Duodenal mucosa (tissue), 2 donors: ENCODE results near the gene PUM1.
"Not testable (repeated sequence)": the region's sequence is repeated elsewhere in the genome, so short reads cannot be mapped to it uniquely, and the experiment has no call there.

Source experiments
- H3K27ac ChIP-seq: one replicate; pipeline ENCODE4 v1.7.0; 2013; ENCODE audit warnings: low read depth, low read length
- H3K27me3 ChIP-seq, 2 donors: one replicate each; pipeline ENCODE4 v1.7.0; 2013; ENCODE audit warnings: low read length in 2 of 2, control low read depth in 1 of 2; ENCODE audit not compliant: insufficient read depth in 2 of 2, control insufficient read depth in 1 of 2
- H3K36me3 ChIP-seq, 2 donors: one replicate each; pipeline ENCODE4 v1.7.0; 2013; ENCODE audit warnings: low read length in 2 of 2, control low read depth in 1 of 2; ENCODE audit not compliant: insufficient read depth in 2 of 2, control insufficient read depth in 1 of 2
- H3K4me1 ChIP-seq, 2 donors: one replicate each; pipeline ENCODE4 v1.7.0; 2013; ENCODE audit warnings: low read length in 2 of 2, control low read depth in 1 of 2; ENCODE audit not compliant: insufficient read depth in 2 of 2, control insufficient read depth in 1 of 2
- H3K4me3 ChIP-seq, 2 donors: one replicate each; pipeline ENCODE4 v1.7.0; 2013; ENCODE audit warnings: low read length in 2 of 2, low read depth in 1 of 2
- H3K9ac ChIP-seq, 2 donors: one replicate each; pipeline ENCODE4 v1.7.0; 2013; ENCODE audit warnings: low read length in 2 of 2, low read depth in 1 of 2
- H3K9me3 ChIP-seq, 2 donors: one replicate each; pipeline ENCODE4 v1.7.0; 2013; ENCODE audit warnings: low read length in 2 of 2, control low read depth in 1 of 2; ENCODE audit not compliant: control insufficient read depth in 1 of 2

Gene PUM1

DNA sequence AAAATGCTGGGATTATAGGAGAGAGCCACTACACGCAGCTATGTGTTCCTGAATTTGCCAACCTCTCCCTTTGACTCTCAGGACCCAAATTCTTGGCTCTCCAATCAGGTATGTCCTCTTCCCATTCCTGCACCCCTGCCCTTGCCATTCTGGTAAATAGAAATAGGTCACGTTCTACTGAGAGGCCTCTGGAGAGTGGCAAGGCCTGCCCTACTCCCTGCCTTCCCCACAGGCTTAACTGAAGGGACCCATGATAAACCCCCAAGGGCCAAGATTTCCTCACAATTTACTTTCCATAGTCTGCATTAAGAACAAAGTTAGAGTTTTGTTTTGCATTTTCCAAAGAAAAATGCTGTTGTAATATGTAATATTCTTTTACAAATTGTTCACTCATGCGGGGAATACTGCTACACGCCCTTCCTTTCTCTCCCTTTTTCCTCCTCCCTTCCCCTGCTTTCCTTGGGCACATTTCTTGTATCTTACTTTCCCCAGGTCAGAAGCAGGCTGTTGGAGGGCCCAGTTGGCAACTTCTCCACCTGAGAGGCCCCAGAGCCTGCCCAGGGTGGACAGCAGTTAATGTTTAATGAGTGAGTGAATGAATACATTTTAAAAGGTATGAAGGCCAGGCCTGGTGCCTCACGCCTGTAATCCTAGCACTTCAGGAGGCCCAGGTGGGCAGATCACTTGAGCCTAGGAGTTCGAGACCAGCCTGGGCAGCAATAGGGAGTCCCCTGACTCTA, 33.9 kb upstream of the PUM1 start:
- Histone ChIP-seq H3K27me3 (no peaks in the 10 kb centered on the region), H3K4me1 (peaks cover 12 to 15% of the 10 kb centered on the region in 2 donors), H3K9me3 (no peaks in the 10 kb centered on the region), H3K4me3 (no peak overlapping the region), H3K9ac (no peak overlapping the region), H3K27ac (no peak overlapping the region), H3K36me3 (no peaks in the 10 kb centered on the region)

DNA sequence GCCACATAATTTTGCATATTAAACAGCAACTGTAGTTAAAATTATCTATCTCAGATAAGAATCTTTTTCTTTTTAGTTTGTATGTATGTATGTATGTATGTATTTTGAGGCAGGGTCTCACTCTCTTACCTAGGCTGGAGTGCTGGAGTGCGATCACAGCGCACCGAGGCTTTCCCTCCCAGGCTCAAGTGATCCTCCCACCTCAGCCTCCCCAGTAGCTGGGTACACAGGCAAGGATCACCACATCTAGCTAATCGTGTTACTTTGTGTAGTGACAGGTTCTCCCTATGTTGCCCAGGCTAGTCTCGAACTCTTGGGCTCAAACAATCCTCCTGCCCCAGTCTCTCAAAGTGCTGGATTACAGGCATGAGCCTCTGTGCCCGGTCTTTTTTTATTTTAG, 30.5 kb upstream of the PUM1 start:
- Histone ChIP-seq H3K36me3 (no peaks in the 10 kb centered on the region), H3K9ac (no peak overlapping the region), H3K9me3 (no peaks in the 10 kb centered on the region), H3K4me1 (peaks cover 2 to 4% of the 10 kb centered on the region in 2 donors), H3K27ac (no peak overlapping the region), H3K27me3 (no peaks in the 10 kb centered on the region), H3K4me3 (no peak overlapping the region)

- no peaks in the 10 kb centered on the region for H3K36me3 ChIP-seq
- H3K9me3 ChIP-seq = no peaks in the 10 kb centered on the region
- no peaks in the 10 kb centered on the region for H3K4me1 ChIP-seq
- no peak overlapping the region for H3K27ac ChIP-seq
- H3K27me3 ChIP-seq = no peaks in the 10 kb centered on the region
- no peak overlapping the region for H3K4me3 ChIP-seq
- no peak overlapping the region for H3K9ac ChIP-seq
These were observed 29.9 kb upstream of the PUM1 start for GRCh38 chr1:31095298-31095981.

- not testable (repeated sequence) for H3K36me3 ChIP-seq, H3K27ac ChIP-seq, H3K9me3 ChIP-seq, H3K4me3 ChIP-seq, H3K27me3 ChIP-seq, H3K9ac ChIP-seq, H3K4me1 ChIP-seq
These were observed 22.6 kb upstream of the PUM1 start for GRCh38 chr1:31088081-31088480.

DNA sequence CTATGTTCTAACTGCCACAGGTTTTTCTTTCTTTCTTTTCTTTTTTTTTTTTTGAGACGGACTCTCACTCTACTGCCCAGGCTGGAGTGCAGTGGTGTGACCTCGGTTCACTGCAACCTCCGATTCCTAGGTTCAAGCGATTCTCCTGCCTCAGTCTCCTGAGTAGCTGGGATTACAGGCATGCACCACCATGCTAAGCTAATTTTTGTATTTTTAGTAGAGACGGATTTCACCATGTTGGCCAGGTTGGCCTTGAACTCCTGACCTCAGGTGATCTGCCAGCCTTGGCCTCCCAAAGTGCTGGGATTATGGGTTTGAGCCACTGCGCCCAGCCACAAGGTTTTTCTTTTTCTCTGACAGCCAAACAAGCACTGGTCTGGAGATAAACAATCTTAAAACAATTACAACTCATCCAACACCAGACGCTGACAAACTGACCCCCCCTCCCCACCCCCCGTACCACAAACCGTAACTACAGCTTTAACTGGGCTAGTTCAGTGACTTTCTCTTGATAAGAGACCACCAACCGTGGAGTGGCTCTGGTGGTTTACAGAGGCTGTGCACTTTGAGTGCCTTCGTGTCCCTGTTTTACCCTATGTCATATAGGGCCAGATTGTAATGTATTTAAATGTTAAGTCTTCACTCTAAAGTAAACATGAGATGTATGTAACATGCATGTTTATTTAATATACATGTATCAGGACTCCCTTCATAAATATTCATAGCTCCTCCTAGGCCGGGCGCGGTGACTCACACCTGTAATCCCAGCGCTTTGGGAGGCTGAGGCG, 19.5 kb upstream of the PUM1 start:
- no peak overlapping the region for H3K9ac ChIP-seq

GRCh38 chr1:31082385-31082784, 16.9 kb upstream of the PUM1 start:
- Histone ChIP-seq H3K36me3 (no peaks in the 10 kb centered on the region), H3K4me1 (no peaks in the 10 kb centered on the region), H3K27ac (no peak overlapping the region), H3K9ac (no peak overlapping the region), H3K27me3 (no peaks in the 10 kb centered on the region), H3K4me3 (no peak overlapping the region), H3K9me3 (no peaks in the 10 kb centered on the region)

More for the DNA sequence above, 19.5 kb upstream of the PUM1 start:
- Histone ChIP-seq H3K36me3 (no peaks in the 10 kb centered on the region), H3K9me3 (no peaks in the 10 kb centered on the region), H3K4me1 (no peaks in the 10 kb centered on the region), H3K4me3 (no peak overlapping the region), H3K27ac (no peak overlapping the region), H3K27me3 (no peaks in the 10 kb centered on the region)

DNA sequence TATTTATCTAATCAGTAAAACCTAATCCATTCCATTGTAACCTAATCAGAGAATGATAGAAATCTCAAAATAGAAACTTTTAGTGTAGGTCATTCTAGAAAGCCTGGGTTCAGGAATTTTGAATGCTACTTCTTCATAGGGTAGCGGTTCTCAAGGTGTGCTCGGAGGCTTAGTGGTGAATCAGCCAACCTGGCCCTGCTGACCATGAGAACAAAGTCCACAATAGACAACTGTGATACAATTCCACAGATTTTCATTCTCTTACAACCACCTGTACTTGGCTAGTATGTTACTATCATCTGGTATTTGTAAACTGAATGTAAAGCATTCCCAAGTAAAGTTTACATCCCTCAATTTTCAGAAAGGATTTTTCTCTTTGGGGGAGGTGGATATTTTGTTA, 7.5 kb upstream of the PUM1 start:
- no peak overlapping the region for H3K4me3 ChIP-seq
- no peak overlapping the region for H3K27ac ChIP-seq
- no peaks in the 10 kb centered on the region for H3K27me3 ChIP-seq
- no peak overlapping the region for H3K9ac ChIP-seq
- no peaks in the 10 kb centered on the region for H3K9me3 ChIP-seq
- H3K4me1 ChIP-seq = peaks cover 0 to 3% of the 10 kb centered on the region in 2 donors
- H3K36me3 ChIP-seq = no peaks in the 10 kb centered on the region

GRCh38 chr1:31072304-31072746, 6.8 kb upstream of the PUM1 start:
- Histone ChIP-seq H3K36me3 (no peaks in the 10 kb centered on the region), H3K27ac (no peak overlapping the region), H3K9me3 (no peaks in the 10 kb centered on the region), H3K27me3 (no peaks in the 10 kb centered on the region), H3K9ac (no peak overlapping the region), H3K4me1 (peaks cover 0 to 3% of the 10 kb centered on the region in 2 donors), H3K4me3 (no peak overlapping the region)

GRCh38 chr1:31069392-31069791, 3.9 kb upstream of the PUM1 start:
- Histone ChIP-seq H3K4me1 (peaks cover 3 to 7% of the 10 kb centered on the region in 2 donors), H3K4me3 (no peak overlapping the region), H3K36me3 (no peaks in the 10 kb centered on the region)

GRCh38 chr1:31064718-31065309, 703 bp downstream of the PUM1 start:
- Histone ChIP-seq H3K4me3 (peak overlapping the region; percentile 90 to 99), H3K4me1 (peaks cover 24 to 36% of the 10 kb centered on the region in 2 donors), H3K27me3 (no peaks in the 10 kb centered on the region), H3K9me3 (no peaks in the 10 kb centered on the region), H3K9ac (peak overlapping the region; percentile 91 to 98), H3K27ac (peak overlapping the region; percentile 82), H3K36me3 (no peaks in the 10 kb centered on the region)

More at GRCh38 chr1:31069392-31069791, 3.9 kb upstream of the PUM1 start:
- H3K27ac ChIP-seq = no peak overlapping the region
- H3K9ac ChIP-seq = no peak overlapping the region
- H3K27me3 ChIP-seq = no peaks in the 10 kb centered on the region
- H3K9me3 ChIP-seq = no peaks in the 10 kb centered on the region
